ENCODE measurements around the gene POLD1. TPM values are rescaled to one million over a fixed set of nuclear protein-coding genes. Genes with fewer than 3 reads are reported as not detected.

POLD1 gene
- total and polyA plus RNA-seq, 2 of the 13 experiments (the other 11 are each of a cell fraction or from before 2014, with no cell fraction given): 17.4 to 54.0 TPM

- no peak for TF ChIP-seq PRDM10 (CRISPR knock-in tag; IDR thresholded peaks at IDR 0.05; ENCODE audit: low read depth)
- TF ChIP-seq ZNF740 (CRISPR knock-in tag; IDR thresholded peaks at IDR 0.05): no peak
- no peak for TF ChIP-seq ZNF589 (CRISPR knock-in tag; conservative IDR thresholded peaks at IDR 0.05)
- TF ChIP-seq ZNF792 (CRISPR knock-in tag; IDR thresholded peaks at IDR 0.05): no peak
- no peak for TF ChIP-seq ZNF543 (CRISPR knock-in tag; IDR thresholded peaks at IDR 0.05)
- TF ChIP-seq DR1 (CRISPR knock-in tag; IDR thresholded peaks at IDR 0.05): no peak
- TF ChIP-seq ZNF501 (CRISPR knock-in tag; IDR thresholded peaks at IDR 0.05): no peak
These were observed 18.5 kb upstream of the POLD1 start, which contains the start of gene NAPSA (continued) for GRCh38 chr19:50365434-50366306.

Data from HepG2 (cell line).